Lung (tissue), 12 donors: ENCODE measurements around the gene MED13. TPM values are rescaled to one million over a fixed set of nuclear protein-coding genes. Genes with fewer than 3 reads are reported as not detected.

Source experiments
- ATAC-seq: fragments of 200-7000 bp; cut with Tn5 transposase; one replicate; pipeline ENCODE4 v1.9.1; 2020; ENCODE audit warnings: moderate number of reproducible peaks; ENCODE audit not compliant: insufficient read depth, low FRiP score
- DNase-seq, 3 donors: peaks; one replicate each; pipeline ENCODE4 v3.0.0-alpha.2; 2013 to 2017
- H3K27ac ChIP-seq, 2 donors: one replicate each; pipeline ENCODE4 v1.5.1; 2013; ENCODE audit warnings: mild to moderate bottlenecking in 2 of 2, moderate library complexity in 2 of 2, control low read depth in 1 of 2, inconsistent platforms in 1 of 2, low read depth in 1 of 2, low read length in 1 of 2
- H3K27me3 ChIP-seq, 3 donors: one replicate each; pipeline ENCODE4 v1.5.1; 2013; ENCODE audit warnings: low read length in 2 of 3; ENCODE audit not compliant: control insufficient read depth in 3 of 3, insufficient read depth in 3 of 3
- H3K36me3 ChIP-seq, 4 donors: one replicate each; pipeline ENCODE4 v1.5.1; 2013; ENCODE audit warnings: low read length in 4 of 4, mild to moderate bottlenecking in 1 of 4, moderate library complexity in 1 of 4; ENCODE audit not compliant: control insufficient read depth in 4 of 4, insufficient read depth in 4 of 4
- H3K4me1 ChIP-seq, 5 donors: one replicate each; pipeline ENCODE4 v1.5.1; 2013; ENCODE audit warnings: low read length in 5 of 5, mild to moderate bottlenecking in 2 of 5, moderate library complexity in 1 of 5; ENCODE audit not compliant: control insufficient read depth in 5 of 5, insufficient read depth in 5 of 5
- H3K4me3 ChIP-seq: one replicate; pipeline ENCODE4 v1.5.1; 2013; ENCODE audit warnings: mild to moderate bottlenecking, control low read depth, moderate library complexity
- H3K9ac ChIP-seq, 2 donors: one replicate each; pipeline ENCODE4 v1.5.1; 2013; ENCODE audit warnings: low read length in 2 of 2, control low read depth in 1 of 2; ENCODE audit not compliant: insufficient read depth in 1 of 2
- H3K9me3 ChIP-seq, 4 donors: one replicate each; pipeline ENCODE4 v1.5.1; 2013; ENCODE audit warnings: low read length in 3 of 4, mild to moderate bottlenecking in 1 of 4, moderate library complexity in 1 of 4; ENCODE audit not compliant: control insufficient read depth in 4 of 4, insufficient read depth in 3 of 4
- CTCF ChIP-seq: IDR thresholded peaks from 2 replicates; pipeline ENCODE4 v1.5.1; 2012; ENCODE audit warnings: mild to moderate bottlenecking; ENCODE audit errors: control extremely low read depth, extremely low read depth
- WGBS, 2 donors: extraction: QIAGEN DNeasy Blood & Tissue Kit; methylation state at CpG; one replicate each; pipeline ENCODE4 v1.1.7; 2013; 5-methylcytosine and 5-hydroxymethylcytosine counted together
- polyA plus RNA-seq, 2 donors: library from polyadenylated mRNA; stranded (reverse); fragments of 200-250 nt; gene quantifications; one replicate each; pipeline ENCODE4 v1.2.1, GENCODE V29; 2013
- total RNA-seq, 2 donors: library from RNA; depleted of rRNA in 1 of 2; stranded (reverse); fragments of >200 nt in 1 of 2; gene quantifications; one replicate each; pipeline ENCODE4 v1.2.1, GENCODE V29; 2014 to 2021
- donor health status: control.
- donor health status: control.
- donor health status: Bipolar disorder and iron deficiency.
- donor health status: healthy.
- donor health status: DM: yes; HTN: yes; CAD: no.

Gene MED13
- total and polyA plus RNA-seq, 4 donors: 7.2 to 104 (median 38.1) TPM

GRCh38 chr17:62086737-62087136 is 21.7 kb upstream of the MED13 start:
- WGBS, 2 donors: 92 to 99% methylated on average over 2 of the region's 2 CpGs
- H3K4me1 ChIP-seq: no peaks in the 10 kb centered on the region
- no peak overlapping the region for H3K4me3 ChIP-seq
- H3K9ac ChIP-seq: no peak overlapping the region
- no peaks in the 10 kb centered on the region for H3K9me3 ChIP-seq
- no peak for ATAC-seq
- H3K27ac ChIP-seq: no peak overlapping the region
- H3K36me3 ChIP-seq: no peaks in the 10 kb centered on the region
- no peaks in the 10 kb centered on the region for H3K27me3 ChIP-seq
- no peak for DNase-seq
- no peak for TF ChIP-seq CTCF

DNA sequence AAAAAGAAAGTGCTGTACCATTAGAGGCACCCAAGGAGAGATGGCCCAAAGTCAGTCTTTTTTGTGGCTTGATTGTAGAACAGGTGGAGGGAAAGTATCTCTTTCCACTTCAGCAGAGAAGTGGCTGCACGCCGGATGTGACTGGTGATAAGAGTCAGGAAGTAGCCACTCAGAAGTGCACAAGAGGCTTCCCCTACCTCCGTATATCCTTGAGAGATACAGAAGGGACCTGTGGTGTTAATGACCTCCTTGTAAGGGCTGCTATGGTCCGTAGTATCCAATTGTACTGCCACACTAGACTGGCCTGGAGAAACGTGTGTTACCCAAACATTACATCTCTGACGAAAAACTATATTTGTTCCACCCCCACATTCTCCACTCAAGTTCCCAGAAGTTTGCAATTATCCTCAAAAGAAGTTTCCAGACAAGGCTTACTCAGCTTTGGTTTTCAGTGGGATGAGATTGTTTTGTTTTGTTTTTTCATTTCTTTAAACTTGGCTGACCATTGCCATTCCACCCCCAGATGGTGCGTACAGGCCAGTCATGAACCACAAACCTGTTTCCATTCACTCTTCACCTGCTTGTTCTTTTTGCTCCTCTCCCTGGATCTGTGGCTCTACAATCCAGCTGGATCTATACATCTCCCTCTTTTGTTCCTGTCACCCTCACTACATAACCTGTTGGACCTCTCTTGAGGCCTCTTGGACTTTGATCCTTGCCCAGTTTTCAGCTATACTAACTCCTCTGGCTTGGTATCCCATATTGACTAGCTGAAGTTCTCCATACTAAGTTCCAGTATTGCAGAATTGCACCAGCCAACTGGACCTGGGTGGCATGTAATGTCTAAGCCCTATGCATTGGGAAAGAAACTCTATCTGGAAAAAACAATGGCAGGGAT is 20.7 kb upstream of the MED13 start:
- Histone ChIP-seq H3K4me1 (no peaks in the 10 kb centered on the region), H3K36me3 (no peaks in the 10 kb centered on the region), H3K27ac (no peak overlapping the region), H3K27me3 (no peaks in the 10 kb centered on the region), H3K9ac (no peak overlapping the region), H3K9me3 (no peaks in the 10 kb centered on the region), H3K4me3 (no peak overlapping the region)
- no peak for TF ChIP-seq CTCF
- DNase-seq: no peak
- ATAC-seq: no peak
- WGBS, 2 donors: 48 to 52% methylated on average over 7 of the region's 7 CpGs

- no peak for DNase-seq
- Histone ChIP-seq H3K4me3 (no peak overlapping the region), H3K4me1 (no peaks in the 10 kb centered on the region), H3K9me3 (no peaks in the 10 kb centered on the region), H3K36me3 (no peaks in the 10 kb centered on the region), H3K27me3 (no peaks in the 10 kb centered on the region), H3K27ac (no peak overlapping the region), H3K9ac (no peak overlapping the region)
- WGBS, 2 donors: 78 to 85% methylated on average over 3 of the region's 3 CpGs
- no peak for ATAC-seq
- TF ChIP-seq CTCF: no peak
Observed at GRCh38 chr17:62084585-62084984, 19.5 kb upstream of the MED13 start.
